Right lobe of liver (tissue), 6 donors: ENCODE measurements around the gene MYCT1. TPM values are rescaled to one million over a fixed set of nuclear protein-coding genes. Genes with fewer than 3 reads are reported as not detected.

ENCODE experiments used
- ATAC-seq, 4 donors: fragments of 200-7000 bp; cut with Tn5 transposase; one replicate each; pipeline ENCODE4 v1.9.1; 2020; ENCODE audit warnings: mild to moderate bottlenecking in 4 of 4, moderate library complexity in 4 of 4
- DNase-seq, 3 donors: peaks; one replicate each; pipeline ENCODE4 v3.0.0-alpha.2; 2020
- H3K27ac ChIP-seq, 3 donors: fragments of 200-600 bp; one replicate each; pipeline ENCODE4 v1.8.0; 2022
- H3K27me3 ChIP-seq, 2 donors: fragments of 200-600 bp; one replicate each; pipeline ENCODE4 v1.8.0; 2022
- H3K36me3 ChIP-seq, 4 donors: fragments of 200-600 bp; sonication (generic) in 1 of 4; one replicate each; pipeline versions ENCODE4 v1.5.1 to v1.8.0; 2017 to 2022; ENCODE audit warnings: control low read depth in 1 of 4
- H3K4me1 ChIP-seq, 4 donors: fragments of 200-600 bp; sonication (generic) in 1 of 4; one replicate each; pipeline versions ENCODE4 v1.5.1 to v1.8.0; 2017 to 2022; ENCODE audit warnings: control low read depth in 1 of 4
- H3K4me3 ChIP-seq, 3 donors: fragments of 200-600 bp; one replicate each; pipeline ENCODE4 v1.8.0; 2022
- H3K9me3 ChIP-seq, 4 donors: fragments of 200-600 bp; sonication (generic) in 1 of 4; one replicate each; pipeline versions ENCODE4 v1.5.1 to v1.8.0; 2017 to 2022; ENCODE audit warnings: control low read depth in 1 of 4
- POLR2A ChIP-seq: fragments of 450-650 bp; IDR thresholded peaks from one replicate; pipeline ENCODE4 v1.6.1; 2017; ENCODE audit warnings: antibody characterized with exemption, mild to moderate bottlenecking
- whole genome bisulfite sequencing: methylation state at CpG from one replicate; pipeline ENCODE4 v1.1.6; 2018; ENCODE audit warnings: low coverage, low lambda C conversion rate; ENCODE audit not compliant: insufficient coverage; ENCODE audit errors: missing lambda C conversion rate; 5-methylcytosine and 5-hydroxymethylcytosine counted together
- intact Hi-C, 2 donors: fragments of 100-400 bp; cut with DNase I; formaldehyde crosslinking; loops; one replicate each; pipeline versions ENCODE4 v1.11.2 to v1.14.1; 2022
- total RNA-seq, 6 experiments: library from RNA; depleted of rRNA in 2 of 6; stranded (reverse); fragments of >200 nt in 2 of 6; fragmentation: NEBNext Ultra II Directional in 3 of 6; extraction: Animal tissue kit (Norgen Biotek cat#: 25700) in 3 of 6; gene quantifications; one replicate each; pipeline versions ENCODE4 v1.1.0 to v1.2.4, GENCODE V29; 2016 to 2023
- TF ChIP-seq, protein P1 (sequence below), 4 donors: fragments of 200-600 bp in 3 of 4; fragments of 450-650 bp in 1 of 4; IDR thresholded peaks; one replicate each; pipeline versions ENCODE4 v1.5.1 to v1.8.0; 2016 to 2022; ENCODE audit warnings: antibody characterized with exemption in 4 of 4, mild to moderate bottlenecking in 2 of 4
- donor health status: DM: no; HTN: yes; CAD: no.
- donor health status: DM: no; HTN: no; CAD: no.
- donor health status: DM: no; HTN: no; CAD: no.
- donor health status: DM: no; HTN: yes; CAD: no.
- donor health status: DM: no; HTN: yes; CAD: no.

The MYCT1 gene
- total RNA-seq, 6 experiments from 2014 or later: 2.3 to 6.6 (median 4.7) TPM

DNA sequence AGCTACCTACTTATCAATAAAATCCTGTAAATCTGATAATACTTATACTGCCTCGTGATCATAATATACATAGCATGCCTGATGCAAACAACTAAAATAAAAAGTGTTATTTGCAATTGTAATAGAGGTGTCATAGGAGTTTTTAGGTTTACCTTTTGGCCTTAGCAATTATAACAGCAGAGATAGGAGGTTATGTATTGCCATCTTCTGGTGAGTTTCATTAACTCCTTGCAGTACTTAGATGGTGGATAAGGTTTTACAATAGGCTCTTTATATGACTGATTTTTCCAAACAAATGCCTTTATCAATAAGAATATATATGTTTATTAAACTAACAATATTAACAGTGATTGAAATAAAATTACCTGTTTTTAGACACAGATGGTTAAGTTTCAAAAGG, 27.8 kb upstream of the MYCT1 start:
- WGBS: 10% methylated on average over 1 of the region's 1 CpG
- H3K4me1 ChIP-seq: no peaks in the 10 kb centered on the region
- H3K4me3 ChIP-seq: no peak overlapping the region
- DNase-seq (no peak), ATAC-seq (peak in 2 of 4 donors; percentile 24 to 57)
- H3K36me3 ChIP-seq: no peaks in the 10 kb centered on the region
- no peaks in the 10 kb centered on the region for H3K27me3 ChIP-seq
- no peaks in the 10 kb centered on the region for H3K9me3 ChIP-seq
- intact Hi-C loops: no loop called here
- no peak overlapping the region for H3K27ac ChIP-seq
- no peak for TF ChIP-seq POLR2A
- TF ChIP-seq, protein P1, sequence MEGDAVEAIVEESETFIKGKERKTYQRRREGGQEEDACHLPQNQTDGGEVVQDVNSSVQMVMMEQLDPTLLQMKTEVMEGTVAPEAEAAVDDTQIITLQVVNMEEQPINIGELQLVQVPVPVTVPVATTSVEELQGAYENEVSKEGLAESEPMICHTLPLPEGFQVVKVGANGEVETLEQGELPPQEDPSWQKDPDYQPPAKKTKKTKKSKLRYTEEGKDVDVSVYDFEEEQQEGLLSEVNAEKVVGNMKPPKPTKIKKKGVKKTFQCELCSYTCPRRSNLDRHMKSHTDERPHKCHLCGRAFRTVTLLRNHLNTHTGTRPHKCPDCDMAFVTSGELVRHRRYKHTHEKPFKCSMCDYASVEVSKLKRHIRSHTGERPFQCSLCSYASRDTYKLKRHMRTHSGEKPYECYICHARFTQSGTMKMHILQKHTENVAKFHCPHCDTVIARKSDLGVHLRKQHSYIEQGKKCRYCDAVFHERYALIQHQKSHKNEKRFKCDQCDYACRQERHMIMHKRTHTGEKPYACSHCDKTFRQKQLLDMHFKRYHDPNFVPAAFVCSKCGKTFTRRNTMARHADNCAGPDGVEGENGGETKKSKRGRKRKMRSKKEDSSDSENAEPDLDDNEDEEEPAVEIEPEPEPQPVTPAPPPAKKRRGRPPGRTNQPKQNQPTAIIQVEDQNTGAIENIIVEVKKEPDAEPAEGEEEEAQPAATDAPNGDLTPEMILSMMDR (IDR thresholded peaks at IDR 0.05): peak; percentile 24 to 37 (median 33)

GRCh38 chr6:152671171-152671570, 26.5 kb upstream of the MYCT1 start:
- Histone ChIP-seq H3K4me3 (no peak overlapping the region), H3K27ac (no peak overlapping the region), H3K9me3 (no peaks in the 10 kb centered on the region), H3K27me3 (no peaks in the 10 kb centered on the region), H3K36me3 (no peaks in the 10 kb centered on the region), H3K4me1 (no peaks in the 10 kb centered on the region)
- no peak for DNase-seq
- no peak for TF ChIP-seq POLR2A
- TF ChIP-seq, protein P1 (IDR thresholded peaks at IDR 0.05): no peak
- 24% methylated on average over 4 of the region's 4 CpGs for WGBS
- intact Hi-C loops: no loop called here
- ATAC-seq: peak; percentile 36 to 72 (median 54)

DNA sequence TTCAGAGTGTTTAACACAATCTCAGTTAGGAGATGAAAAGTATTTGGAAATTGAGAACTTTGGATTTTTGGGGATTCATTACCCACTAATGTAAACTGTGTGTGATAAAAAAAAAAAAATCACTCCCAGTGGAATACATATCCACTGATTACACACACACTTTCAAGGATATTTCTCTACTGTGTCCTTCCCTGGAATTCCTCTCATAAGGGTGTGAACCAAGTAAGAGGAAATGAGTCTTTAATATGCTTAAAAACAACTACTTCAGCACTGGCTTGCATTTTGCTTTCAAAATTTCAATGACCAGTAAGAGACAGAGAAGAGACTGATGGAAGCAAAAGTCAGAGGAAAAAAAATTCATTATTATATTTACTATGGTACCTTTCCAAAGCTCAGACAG, 24.5 kb upstream of the MYCT1 start:
- TF ChIP-seq, protein P1 (IDR thresholded peaks at IDR 0.05): no peak
- TF ChIP-seq POLR2A: no peak
- DNase-seq (no peak), ATAC-seq (peak in 3 of 4 donors; percentile 33 to 70 (median 62))
- no peaks in the 10 kb centered on the region for H3K27me3 ChIP-seq
- H3K36me3 ChIP-seq: no peaks in the 10 kb centered on the region
- intact Hi-C loops: no loop called here
- H3K27ac ChIP-seq: no peak overlapping the region
- no peaks in the 10 kb centered on the region for H3K4me1 ChIP-seq
- H3K9me3 ChIP-seq: no peaks in the 10 kb centered on the region
- no peak overlapping the region for H3K4me3 ChIP-seq

DNA sequence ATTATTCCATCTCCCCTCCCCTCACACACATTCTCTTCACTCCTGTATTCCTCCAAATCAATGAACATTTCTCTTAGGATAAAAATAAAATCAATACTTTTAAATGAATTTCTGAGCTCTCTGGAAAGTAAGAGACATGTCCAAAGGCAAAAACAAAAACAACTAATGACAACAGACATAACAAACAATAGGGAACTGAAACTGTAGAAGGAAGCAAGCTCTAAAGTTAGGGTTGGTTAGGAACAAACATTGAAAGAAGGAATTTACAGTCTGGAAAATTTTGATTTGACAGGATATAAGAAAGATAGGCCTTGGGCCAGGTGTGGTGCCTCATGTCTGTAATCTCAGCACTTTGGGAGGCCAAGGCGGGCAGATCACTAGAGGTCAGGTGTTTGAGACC, 17.5 kb upstream of the MYCT1 start:
- no peak overlapping the region for H3K4me3 ChIP-seq
- no peak for TF ChIP-seq POLR2A
- TF ChIP-seq, protein P1 (IDR thresholded peaks at IDR 0.05): no peak
- no peaks in the 10 kb centered on the region for H3K27me3 ChIP-seq
- H3K9me3 ChIP-seq: no peaks in the 10 kb centered on the region
- no peak for DNase-seq
- H3K27ac ChIP-seq: no peak overlapping the region
- no peak for ATAC-seq
- intact Hi-C loops: no loop called here
- no peaks in the 10 kb centered on the region for H3K36me3 ChIP-seq
- 63% methylated on average over 1 of the region's 1 CpG for WGBS
- no peaks in the 10 kb centered on the region for H3K4me1 ChIP-seq

DNA sequence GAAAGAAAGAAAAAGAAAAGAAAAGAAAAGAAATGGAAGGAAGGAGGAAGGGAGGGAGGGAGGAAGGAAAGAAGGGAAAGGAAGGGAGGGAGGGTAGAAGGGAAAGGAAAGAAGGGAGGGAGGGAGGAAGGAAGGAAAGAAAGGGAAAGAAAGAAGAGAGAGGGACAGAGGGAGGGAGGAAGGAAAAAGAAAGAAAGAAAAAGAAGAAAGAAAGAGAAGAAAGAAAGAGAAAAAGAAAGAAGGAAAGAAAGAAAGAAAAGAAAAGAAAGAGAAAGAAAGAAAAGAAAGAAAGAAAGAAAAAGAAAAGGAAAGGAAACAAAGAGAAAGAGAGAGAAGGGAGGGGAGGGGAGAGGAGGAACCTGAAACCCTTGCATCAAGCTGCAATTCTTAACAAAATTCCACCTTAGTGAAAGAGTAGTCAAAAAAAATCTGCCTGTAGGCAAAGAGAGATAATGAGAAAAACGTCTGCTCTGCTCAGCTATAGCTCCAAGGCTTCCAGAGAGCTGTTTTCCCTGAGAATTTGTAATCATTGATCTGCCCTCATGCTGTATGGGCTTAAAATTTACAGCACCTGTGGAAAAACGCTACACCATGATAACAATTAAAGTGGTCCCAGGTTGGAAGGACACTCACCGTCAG, 16.7 kb upstream of the MYCT1 start:
- 21% methylated on average over 3 of the region's 3 CpGs for WGBS
- Histone ChIP-seq H3K4me1 (no peaks in the 10 kb centered on the region), H3K9me3 (no peaks in the 10 kb centered on the region), H3K36me3 (no peaks in the 10 kb centered on the region), H3K27me3 (no peaks in the 10 kb centered on the region), H3K4me3 (no peak overlapping the region), H3K27ac (no peak overlapping the region)
- no peak for ATAC-seq
- no peak for DNase-seq
- TF ChIP-seq, protein P1 (IDR thresholded peaks at IDR 0.05): no peak
- no peak for TF ChIP-seq POLR2A
- intact Hi-C loops: no loop called here
